Measurements from ENCODE around the gene PP2D1. TPM values are rescaled to one million over a fixed set of nuclear protein-coding genes. Genes with fewer than 3 reads are reported as not detected.

Gene PP2D1
- total and polyA plus RNA-seq, 2 of the 8 experiments (the other 6 are each of a cell fraction or from before 2014, with no cell fraction given) = not detected

- CTCF ChIA-PET (ENCODE audit: partially characterized antibody) = interaction anchor here (1.1 to 1.5 kb wide), 2 partner anchors 23 to 103 kb away, joined by 3 to 4 read pairs; partner anchors contain the start of gene KAT2B
- POLR2A ChIA-PET (ENCODE audit: partially characterized antibody) = interaction anchor here (1.4 to 1.6 kb wide), 3 partner anchors 8 to 10 kb away, joined by 4 to 8 read pairs (median 4); no protein-coding TSS in a partner anchor
Observed at GRCh38 chr3:19937459-19938294, 74.4 kb downstream of the PP2D1 start.

More at GRCh38 chr3:19937459-19938294, 74.4 kb downstream of the PP2D1 start:
- Histone ChIP-seq H3K27me3 (replicated peaks in 1 of 4; ENCODE audit: control insufficient read depth in 3 of 4, extremely low read depth in 1 of 4, insufficient read depth in 3 of 4, low read length in 3 of 4) (no peaks in the 10 kb centered on the region), H3K79me1 (ENCODE audit: low read depth, low read length) (no peaks in the 10 kb centered on the region), H3K4me2 (ENCODE audit: insufficient read depth in 1 of 2, low read depth in 2 of 2, low read length in 2 of 2) (no peak overlapping the region), H3K56ac (replicated peaks; ENCODE audit: insufficient read length, low read depth, low read length) (no peak overlapping the region), H4K5ac (ENCODE audit: insufficient read length, low read depth, low read length) (no peak overlapping the region), H3K9ac (replicated peaks in 1 of 4; ENCODE audit: extremely low read depth in 1 of 4, low read depth in 3 of 4, low read length in 3 of 4) (no peak overlapping the region; a peak in 1 of 7 replicates), H3K4me1 (replicated peaks in 1 of 4; ENCODE audit: control insufficient read depth in 3 of 4, insufficient read depth in 4 of 4, low read length in 3 of 4) (no peaks in the 10 kb centered on the region), H3K23me2 (ENCODE audit: low read depth, low read length) (no peaks in the 10 kb centered on the region; the same call in 1 of the 2 replicates), H2BK5ac (ENCODE audit: low read depth, low read length) (no peak overlapping the region), H3K27ac (ENCODE audit: low read depth, low read length) (no peak overlapping the region), H3K9me3 (ENCODE audit: insufficient read depth in 2 of 2, low read depth in 1 of 2, low read length in 1 of 2) (peaks cover 0 to 2% of the 10 kb centered on the region in 2 experiments; a peak in 1 of 4 replicates), H3K14ac (ENCODE audit: insufficient read length) (no peak overlapping the region), H3K23ac (ENCODE audit: insufficient read length) (no peak overlapping the region), H3K36me3 (ENCODE audit: control insufficient read depth in 2 of 4, insufficient read depth in 4 of 4, low read length in 3 of 4) (no peaks in the 10 kb centered on the region), H2BK120ac (replicated peaks; ENCODE audit: low read depth, low read length) (no peak overlapping the region), H4K91ac (replicated peaks; ENCODE audit: insufficient read length, low read length) (no peak overlapping the region), H3K4ac (replicated peaks; ENCODE audit: insufficient read length, low read depth, low read length) (no peak overlapping the region), H2BK20ac (ENCODE audit: low read length) (no peak overlapping the region), H3K79me2 (ENCODE audit: control insufficient read depth in 1 of 2, insufficient read depth in 2 of 2, low read length in 2 of 2) (no peaks in the 10 kb centered on the region), H3K4me3 (ENCODE audit: extremely low read depth in 1 of 4, insufficient read depth in 2 of 4, low read depth in 3 of 4, low read length in 4 of 4) (no peak overlapping the region), H4K20me1 (replicated peaks in 1 of 2; ENCODE audit: control insufficient read depth in 1 of 2, insufficient read depth in 2 of 2, low read length in 2 of 2) (no peaks in the 10 kb centered on the region), H2AK5ac (ENCODE audit: low read depth, low read length) (no peak overlapping the region), H2BK15ac (ENCODE audit: low read length) (no peak overlapping the region), H3K18ac (ENCODE audit: extremely low read depth, low read length) (no peak overlapping the region), H4K8ac (ENCODE audit: extremely low read depth, insufficient read depth, low read length) (no peak overlapping the region), H2AFZ (ENCODE audit: low read length) (no peak overlapping the region), H2BK12ac (ENCODE audit: low read depth, low read length) (no peak overlapping the region)
- TF ChIP-seq GABPA (IDR thresholded peaks at IDR 0.05; ENCODE audit: borderline replicate concordance, insufficient read depth, low read length) (no peak), KDM5A (IDR thresholded peaks at IDR 0.05; ENCODE audit: low read length) (no peak)
- FAIRE-seq = no peak
- no peak for DNase-seq (ENCODE audit: low read depth in 1 of 2, low spot score in 2 of 2)
- 64% methylated on average over 7 of the region's 7 CpGs; no CpG with 5 or more reads in 1 of the 2 experiments for WGBS, 2 experiments (ENCODE audit: extremely low coverage in 1 of 2, insufficient coverage in 1 of 2, insufficient read length in 1 of 2, insufficient replicate concordance in 2 of 2, low coverage in 1 of 2, low lambda C conversion rate in 2 of 2, missing lambda C conversion rate in 1 of 2)

All from H1 (cell line).